HS-27A (cell line): Measurements from ENCODE around the gene SH3RF2.
A peak's percentile ranks its signal among the peaks of the same experiment; 100 is the strongest.

Experiments used
- DNase-seq: peaks from one replicate; pipeline ENCODE4 v3.0.0-alpha.2; 2012; ENCODE audit warnings: low read depth, missing footprints

The SH3RF2 gene

GRCh38 chr5:146048994-146049703, 112.8 kb downstream of the SH3RF2 start:
- DNase-seq, result peak; percentile 29

GRCh38 chr5:146049704-146050026, 113.3 kb downstream of the SH3RF2 start:
- no peak for DNase-seq

GRCh38 chr5:146050086-146050485, 113.7 kb downstream of the SH3RF2 start:
- DNase-seq, result no peak

GRCh38 chr5:146051678-146052077, 115.3 kb downstream of the SH3RF2 start:
- no peak for DNase-seq

GRCh38 chr5:146052780-146053179, 116.4 kb downstream of the SH3RF2 start:
- no peak for DNase-seq

- no peak for DNase-seq
These were observed 119.1 kb downstream of the SH3RF2 start for GRCh38 chr5:146055432-146055831.

- DNase-seq, result no peak
These were observed 123.3 kb downstream of the SH3RF2 start for GRCh38 chr5:146059460-146060220.

- DNase-seq, result no peak
These were observed 123.8 kb downstream of the SH3RF2 start for GRCh38 chr5:146060221-146060585.

- no peak for DNase-seq
These were observed 130.6 kb downstream of the SH3RF2 start for GRCh38 chr5:146066968-146067367.

- DNase-seq, result no peak
These were observed 131.8 kb downstream of the SH3RF2 start for GRCh38 chr5:146068206-146068605.

GRCh38 chr5:146068977-146069779, 132.8 kb downstream of the SH3RF2 start:
- DNase-seq, result no peak

GRCh38 chr5:146069780-146070099, 133.4 kb downstream of the SH3RF2 start:
- no peak for DNase-seq

- DNase-seq, result no peak
These were observed 134.4 kb downstream of the SH3RF2 start for GRCh38 chr5:146070746-146071145.

- no peak for DNase-seq
These were observed 134.8 kb downstream of the SH3RF2 start for GRCh38 chr5:146071171-146071570.

- no peak for DNase-seq
These were observed 136.2 kb downstream of the SH3RF2 start for GRCh38 chr5:146072595-146072994.

GRCh38 chr5:146073239-146073900, 137.0 kb downstream of the SH3RF2 start:
- DNase-seq, result no peak

- no peak for DNase-seq
These were observed 139.7 kb downstream of the SH3RF2 start for GRCh38 chr5:146076028-146076427.

- no peak for DNase-seq
These were observed 140.1 kb downstream of the SH3RF2 start for GRCh38 chr5:146076455-146076854.

- no peak for DNase-seq
These were observed 142.2 kb downstream of the SH3RF2 start for GRCh38 chr5:146078566-146078965.

GRCh38 chr5:146079695-146080373, 143.5 kb downstream of the SH3RF2 start:
- DNase-seq, result no peak

- DNase-seq, result no peak
These were observed 145.2 kb downstream of the SH3RF2 start for GRCh38 chr5:146081556-146081955.

- DNase-seq, result no peak
These were observed 146.4 kb downstream of the SH3RF2 start for GRCh38 chr5:146082798-146083197.
